Transverse colon (tissue), 4 donors: ENCODE measurements around the gene C1orf174. TPM values are rescaled to one million over a fixed set of nuclear protein-coding genes. Genes with fewer than 3 reads are reported as not detected.

Experiments used
- DNase-seq: peaks from one replicate; pipeline ENCODE4 v3.0.0-alpha.2; 2019
- H3K27ac ChIP-seq, 4 donors: fragments of 200-600 bp; sonication (generic); 2 replicates each; pipeline ENCODE4 v1.5.1; 2016 to 2018; ENCODE audit warnings: inconsistent platforms in 4 of 4
- H3K27me3 ChIP-seq: fragments of 200-600 bp; sonication (generic); 2 replicates; pipeline ENCODE4 v1.5.1; 2017; ENCODE audit warnings: inconsistent platforms
- H3K36me3 ChIP-seq, 4 donors: fragments of 200-600 bp; sonication (generic); 2 replicates each; pipeline ENCODE4 v1.5.1; 2017 to 2019; ENCODE audit warnings: inconsistent platforms in 4 of 4
- H3K4me1 ChIP-seq, 4 donors: fragments of 200-600 bp; sonication (generic); 2 replicates each; pipeline ENCODE4 v1.5.1; 2017 to 2020; ENCODE audit warnings: inconsistent platforms in 4 of 4
- H3K4me3 ChIP-seq, 4 donors: fragments of 200-600 bp; sonication (generic); 1 replicate in 1 of 4; 2 replicates in 3 of 4; pipeline versions ENCODE4 v1.5.1 to v1.6.1; 2017 to 2019; ENCODE audit warnings: inconsistent platforms in 4 of 4
- H3K9me3 ChIP-seq, 2 donors: fragments of 200-600 bp; sonication (generic); 2 replicates each; pipeline ENCODE4 v1.5.1; 2017 to 2019; ENCODE audit warnings: inconsistent platforms in 2 of 2
- EP300 ChIP-seq: sonication (generic); formaldehyde crosslinking; IDR thresholded peaks from one replicate; pipeline ENCODE4 v1.6.1; 2017; ENCODE audit warnings: antibody characterized with exemption, low read depth
- POLR2A ChIP-seq: fragments of 450-650 bp; IDR thresholded peaks from one replicate; pipeline ENCODE4 v1.6.1; 2016; ENCODE audit warnings: antibody characterized with exemption, mild to moderate bottlenecking, moderate library complexity
- POLR2AphosphoS5 ChIP-seq, 3 donors: sonication (generic); formaldehyde crosslinking; IDR thresholded peaks; one replicate each; pipeline ENCODE4 v1.6.1; 2016; ENCODE audit warnings: antibody characterized with exemption in 3 of 3
- WGBS, 2 donors: methylation state at CpG; one replicate each; pipeline ENCODE4 v1.1.5; 2018; ENCODE audit warnings: low coverage in 1 of 2; 5-methylcytosine and 5-hydroxymethylcytosine counted together
- in situ Hi-C, 4 donors: fragments of 200-750 bp; cut with MboI; loops; one replicate each; pipeline versions ENCODE4 v1.15.0 to v1.15.1; 2017; ENCODE audit warnings: low sequenced_read_pairs in 3 of 4, low pct_ligation_motif_present in 1 of 4, low pct_unique_long_range_greater_than_20kb in 1 of 4
- intact Hi-C: fragments of 100-400 bp; cut with DNase I; formaldehyde crosslinking; loops from one replicate; pipeline ENCODE4 v1.15.1; 2023; ENCODE audit warnings: low total_unique reads
- total RNA-seq, 4 donors: library from RNA; depleted of rRNA; stranded (reverse); fragments of >200 nt; gene quantifications; one replicate each; pipeline ENCODE4 v1.1.0, GENCODE V29; 2016
- TF ChIP-seq, protein P1 (sequence below), 5 experiments: fragments of 200-600 bp in 3 of 5; fragments of 450-650 bp in 2 of 5; sonication (generic) in 3 of 5; IDR thresholded peaks; 1 replicate in 2 of 5; 2 replicates in 3 of 5; pipeline ENCODE4 v1.5.1; 2016 to 2017; ENCODE audit warnings: antibody characterized with exemption in 5 of 5, inconsistent platforms in 3 of 5, mild to moderate bottlenecking in 2 of 5, moderate library complexity in 1 of 5

The C1orf174 gene
- total RNA-seq, 4 donors from 2014 or later, result 23.5 to 45.4 (median 36.6) TPM

DNA sequence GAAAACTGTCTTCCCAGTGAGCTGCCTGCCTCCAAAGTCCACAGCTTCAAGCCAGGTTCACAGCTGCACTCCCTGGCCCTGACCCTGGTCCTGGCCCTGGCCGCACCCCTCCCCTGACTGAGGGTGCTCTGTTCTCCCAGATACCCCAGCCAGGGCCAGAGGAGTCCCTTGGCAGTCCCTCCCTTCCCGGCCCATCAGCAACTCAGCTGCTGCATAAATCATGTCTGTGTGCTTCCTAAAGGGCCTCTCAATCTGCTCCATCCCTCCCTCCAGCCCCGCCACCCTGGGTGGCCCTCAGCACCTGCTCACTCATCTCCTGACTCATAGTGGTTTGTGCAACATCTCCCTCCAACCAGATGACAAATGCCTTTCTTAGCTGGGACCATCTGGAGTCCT, 24.8 kb upstream of the C1orf174 start:
- Histone ChIP-seq H3K36me3 (no peaks in the 10 kb centered on the region), H3K9me3 (no peaks in the 10 kb centered on the region), H3K4me3 (no peak overlapping the region), H3K27me3 (no peaks in the 10 kb centered on the region), H3K27ac (no peak overlapping the region), H3K4me1 (no peaks in the 10 kb centered on the region)
- no peak for TF ChIP-seq EP300
- TF ChIP-seq, protein P1, sequence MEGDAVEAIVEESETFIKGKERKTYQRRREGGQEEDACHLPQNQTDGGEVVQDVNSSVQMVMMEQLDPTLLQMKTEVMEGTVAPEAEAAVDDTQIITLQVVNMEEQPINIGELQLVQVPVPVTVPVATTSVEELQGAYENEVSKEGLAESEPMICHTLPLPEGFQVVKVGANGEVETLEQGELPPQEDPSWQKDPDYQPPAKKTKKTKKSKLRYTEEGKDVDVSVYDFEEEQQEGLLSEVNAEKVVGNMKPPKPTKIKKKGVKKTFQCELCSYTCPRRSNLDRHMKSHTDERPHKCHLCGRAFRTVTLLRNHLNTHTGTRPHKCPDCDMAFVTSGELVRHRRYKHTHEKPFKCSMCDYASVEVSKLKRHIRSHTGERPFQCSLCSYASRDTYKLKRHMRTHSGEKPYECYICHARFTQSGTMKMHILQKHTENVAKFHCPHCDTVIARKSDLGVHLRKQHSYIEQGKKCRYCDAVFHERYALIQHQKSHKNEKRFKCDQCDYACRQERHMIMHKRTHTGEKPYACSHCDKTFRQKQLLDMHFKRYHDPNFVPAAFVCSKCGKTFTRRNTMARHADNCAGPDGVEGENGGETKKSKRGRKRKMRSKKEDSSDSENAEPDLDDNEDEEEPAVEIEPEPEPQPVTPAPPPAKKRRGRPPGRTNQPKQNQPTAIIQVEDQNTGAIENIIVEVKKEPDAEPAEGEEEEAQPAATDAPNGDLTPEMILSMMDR (IDR thresholded peaks at IDR 0.05), result no peak
- TF ChIP-seq POLR2AphosphoS5 (IDR thresholded peaks at IDR 0.05), result no peak
- TF ChIP-seq POLR2A, result no peak
- 46% methylated on average over 3 of the region's 3 CpGs; no CpG with 5 or more reads in 1 of the 2 donors for WGBS, 2 donors
- in situ Hi-C loops, result no loop called here
- intact Hi-C loops, result no loop called here
- DNase-seq, result no peak

DNA sequence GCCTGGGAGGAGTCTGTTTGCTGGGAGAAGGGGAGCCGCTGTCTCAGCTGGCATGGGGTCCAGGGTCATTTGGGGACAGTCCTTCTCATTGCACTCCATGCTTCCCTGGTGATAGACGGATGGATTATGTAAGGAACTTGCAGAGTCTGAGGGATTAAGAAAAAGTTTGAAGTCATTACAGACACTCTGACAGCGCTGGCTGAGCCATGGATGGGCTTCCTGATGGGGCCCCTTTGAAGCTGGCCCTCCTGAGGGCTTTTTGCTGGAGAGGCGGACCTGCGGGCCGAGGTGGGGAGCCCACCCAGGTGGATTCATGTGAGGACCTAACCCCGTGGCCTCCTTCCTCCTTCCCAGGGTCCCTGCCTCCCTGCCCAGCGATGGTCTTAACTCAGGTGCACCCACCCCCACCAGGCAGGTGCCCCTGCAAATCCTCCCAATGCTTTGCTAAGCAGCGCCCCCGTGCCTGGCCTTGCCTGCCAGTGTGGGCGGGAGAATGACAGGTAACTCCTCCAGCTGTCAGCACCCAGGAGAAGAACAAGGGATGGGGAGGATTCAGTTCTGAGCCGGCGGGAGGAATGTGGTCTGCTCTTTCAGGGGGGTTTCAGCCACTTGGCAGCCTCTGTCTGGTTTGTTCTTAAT, 24.2 kb upstream of the C1orf174 start:
- intact Hi-C loops (no loop called here), in situ Hi-C loops (no loop called here)
- Histone ChIP-seq H3K27ac (no peak overlapping the region), H3K36me3 (no peaks in the 10 kb centered on the region), H3K9me3 (no peaks in the 10 kb centered on the region), H3K27me3 (peaks cover 1% of the 10 kb centered on the region), H3K4me3 (no peak overlapping the region), H3K4me1 (no peaks in the 10 kb centered on the region)
- WGBS, 2 donors, result 76% methylated on average over 13 of the region's 13 CpGs; no CpG with 5 or more reads in 1 of the 2 donors
- TF ChIP-seq, protein P1 (IDR thresholded peaks at IDR 0.05), result no peak
- TF ChIP-seq POLR2A (no peak), POLR2AphosphoS5 (IDR thresholded peaks at IDR 0.05) (no peak), EP300 (no peak)
- DNase-seq, result no peak

DNA sequence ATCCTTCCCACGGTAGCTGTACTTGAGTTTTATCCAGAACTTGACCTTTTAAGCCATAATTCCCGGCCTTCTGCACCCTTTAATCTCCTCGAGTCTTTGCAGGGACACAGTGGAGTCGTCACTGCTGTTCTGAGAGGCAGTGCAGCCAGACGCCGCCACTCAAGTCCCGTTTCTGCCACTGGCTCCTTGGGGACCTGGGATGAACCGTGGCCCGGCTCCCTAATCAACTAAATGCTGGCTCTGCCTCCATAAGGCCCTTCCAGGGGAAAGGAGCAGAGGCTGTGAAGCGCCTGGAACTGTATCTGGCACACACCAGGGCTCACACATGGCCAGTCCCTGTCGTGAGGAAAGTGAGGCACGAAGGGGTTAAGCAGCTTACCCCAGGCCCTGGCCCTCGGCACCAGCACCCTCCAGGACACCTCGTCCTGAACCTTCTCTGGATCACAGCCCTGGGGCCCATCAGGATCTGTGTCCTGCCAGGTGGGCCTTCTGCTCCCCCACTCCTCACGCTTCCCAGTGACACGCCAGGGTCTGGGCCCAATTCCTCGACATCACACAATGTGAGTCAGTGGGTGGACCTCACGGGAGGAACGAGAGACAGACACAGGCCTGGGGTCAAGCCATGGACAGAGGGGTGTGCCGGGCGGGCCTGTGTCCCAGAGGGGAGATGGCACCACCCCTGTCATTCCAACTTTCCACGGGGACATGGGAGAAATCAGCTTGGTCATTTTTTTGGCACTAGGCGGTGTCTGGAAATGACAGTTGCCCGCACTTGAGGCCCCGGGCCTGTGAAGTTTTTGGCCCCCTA, 23.5 kb upstream of the C1orf174 start:
- H3K36me3 ChIP-seq, result no peaks in the 10 kb centered on the region
- no peaks in the 10 kb centered on the region for H3K9me3 ChIP-seq
- H3K27me3 ChIP-seq, result peaks cover 4% of the 10 kb centered on the region
- intact Hi-C loops (no loop called here), in situ Hi-C loops (no loop called here)
- no peak overlapping the region for H3K27ac ChIP-seq
- 72% methylated on average over 22 of the region's 25 CpGs; no CpG with 5 or more reads in 1 of the 2 donors for WGBS, 2 donors
- H3K4me3 ChIP-seq, result no peak overlapping the region
- DNase-seq, result no peak
- TF ChIP-seq POLR2A (no peak), EP300 (no peak), POLR2AphosphoS5 (IDR thresholded peaks at IDR 0.05) (no peak)
- TF ChIP-seq, protein P1 (IDR thresholded peaks at IDR 0.05), result no peak
- no peaks in the 10 kb centered on the region for H3K4me1 ChIP-seq

DNA sequence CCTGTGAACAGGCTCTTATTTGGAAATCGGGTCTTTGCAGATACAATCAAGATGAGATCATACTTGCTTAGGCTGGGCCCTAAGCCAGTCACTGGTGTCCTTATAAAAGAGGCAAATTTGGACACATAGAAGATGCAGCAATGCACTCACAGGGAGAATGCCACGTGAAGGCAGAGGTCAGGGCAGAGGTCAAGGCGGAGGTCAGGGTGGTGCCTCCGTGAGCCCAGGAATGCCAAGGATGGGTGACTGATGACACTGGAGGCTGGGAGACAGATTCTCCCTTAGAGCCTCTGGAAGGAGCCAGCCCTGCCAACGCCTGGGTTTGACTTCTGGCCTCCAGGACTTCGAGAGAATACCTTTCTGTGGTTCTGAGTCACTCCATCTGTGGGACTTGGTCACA, 22.8 kb upstream of the C1orf174 start:
- in situ Hi-C loops, result no loop called here
- no peak for DNase-seq
- Histone ChIP-seq H3K27ac (no peak overlapping the region), H3K4me3 (no peak overlapping the region), H3K27me3 (peaks cover 4% of the 10 kb centered on the region), H3K36me3 (no peaks in the 10 kb centered on the region), H3K4me1 (no peaks in the 10 kb centered on the region), H3K9me3 (no peaks in the 10 kb centered on the region)
- no peak for TF ChIP-seq POLR2AphosphoS5 (IDR thresholded peaks at IDR 0.05)
- no peak for TF ChIP-seq EP300
- no peak for TF ChIP-seq POLR2A
- TF ChIP-seq, protein P1 (IDR thresholded peaks at IDR 0.05), result no peak
- WGBS, 2 donors, result 70% methylated on average over 6 of the region's 6 CpGs; no CpG with 5 or more reads in 1 of the 2 donors
- intact Hi-C loops, result no loop called here
